HCT116 (cell line): ENCODE results near the gene VWA3B. TPM values are rescaled to one million over a fixed set of nuclear protein-coding genes. Genes with fewer than 3 reads are reported as not detected.

Experiments used
- ATAC-seq: fragments of 200-7000 bp; cut with Tn5 transposase; 2 replicates; pipeline ENCODE4 v1.9.1; 2020; ENCODE audit warnings: mild to moderate bottlenecking, moderate library complexity
- BruUV-seq: library from RNA; stranded (reverse); fragments of 400-500 nt; replicated peaks from 2 replicates; lab custom pipeline; 2021; lab: Mats Ljungman, UMichigan
- CTCF ChIA-PET: fragments of 300-600 bp; sonication (Branson Sonifier 250); formaldehyde crosslinking; loops from one replicate; lab custom pipeline; 2021; ENCODE audit warnings: antibody characterized with exemption; lab: Charles Lee
- POLR2A ChIA-PET: fragments of 300-600, 350-600 bp; sonication (Branson Sonifier 250); formaldehyde crosslinking; loops from one replicate; lab custom pipeline; 2021; ENCODE audit warnings: antibody characterized with exemption; lab: Charles Lee
- RAD21 ChIA-PET, 2 experiments: fragments of 300-600 bp; sonication (Branson Sonifier 250); formaldehyde crosslinking; loops; one replicate each; lab custom pipeline; 2023; ENCODE audit warnings: low total read pairs in 2 of 2; ENCODE audit not compliant: uncharacterized antibody in 2 of 2, unreplicated experiment in 2 of 2, low non-redundant PET in 1 of 2; lab: Charles Lee
- DNase-seq: peaks from one replicate; pipeline ENCODE4 v3.0.0-alpha.2; 2010; ENCODE audit warnings: low read depth, low spot score
- H2AFZ ChIP-seq: fragments of 200-600 bp; shearing (Covaris generic), sonication (generic); 2 replicates; pipeline ENCODE4 v1.6.1; 2017; ENCODE audit warnings: low read depth, mixed run types, mixed read lengths, antibody characterized with exemption, low read length; ENCODE audit not compliant: poor library complexity, severe bottlenecking
- H3K27ac ChIP-seq: 2 replicates; pipeline ENCODE4 v1.5.1; 2012; ENCODE audit warnings: low read depth, low read length
- H3K27me3 ChIP-seq: fragments of 200-600 bp; sonication (generic); 2 replicates; pipeline ENCODE4 v1.6.1; 2016; ENCODE audit warnings: mixed run types, low read length, mixed read lengths; ENCODE audit not compliant: insufficient read depth
- H3K36me3 ChIP-seq, 2 experiments: fragments of 200-500 bp in 1 of 2; fragments of 200-600 bp in 1 of 2; sonication (Bioruptor generic) in 1 of 2; sonication (generic) in 1 of 2; 2 replicates each; pipeline versions ENCODE4 v1.5.1 to v1.6.1; 2014 to 2016; ENCODE audit warnings: low read length in 2 of 2, inconsistent platforms in 1 of 2, mixed read lengths in 1 of 2, mixed run types in 1 of 2; ENCODE audit not compliant: insufficient read depth in 2 of 2, control insufficient read depth in 1 of 2
- H3K4me1 ChIP-seq, 2 experiments: fragments of 200-600 bp in 1 of 2; sonication (generic) in 1 of 2; 2 replicates each; pipeline versions ENCODE4 v1.5.1 to v1.6.1; 2012 to 2017; ENCODE audit warnings: low read length in 2 of 2, inconsistent platforms in 1 of 2, mild to moderate bottlenecking in 1 of 2, mixed read lengths in 1 of 2, mixed run types in 1 of 2, moderate library complexity in 1 of 2; ENCODE audit not compliant: insufficient read depth in 2 of 2, control insufficient read depth in 1 of 2
- H3K4me2 ChIP-seq: fragments of 200-600 bp; sonication (generic); 2 replicates; pipeline ENCODE4 v1.6.1; 2017; ENCODE audit warnings: mixed run types, low read length, mixed read lengths
- H3K4me3 ChIP-seq, 2 experiments: fragments of 200-600 bp in 1 of 2; sonication (generic) in 1 of 2; replicated peaks in 1 of 2; 2 replicates each; pipeline ENCODE4 v1.5.1; 2011 to 2016; ENCODE audit warnings: low read length in 2 of 2, control low read depth in 1 of 2, low read depth in 1 of 2, mild to moderate bottlenecking in 1 of 2, mixed read lengths in 1 of 2, mixed run types in 1 of 2
- H3K79me2 ChIP-seq: fragments of 200-600 bp; sonication (generic); 2 replicates; pipeline ENCODE4 v1.6.1; 2017; ENCODE audit warnings: mild to moderate bottlenecking, mixed run types, low read length, moderate library complexity, mixed read lengths; ENCODE audit not compliant: insufficient read depth
- H3K9ac ChIP-seq: fragments of 200-600 bp; sonication (generic); 2 replicates; pipeline ENCODE4 v1.6.1; 2016; ENCODE audit warnings: low read length, mixed read lengths
- H3K9me2 ChIP-seq: fragments of 200-600 bp; sonication (generic), shearing (Covaris generic); 2 replicates; pipeline ENCODE4 v1.6.1; 2017; ENCODE audit warnings: mixed run types, mild to moderate bottlenecking, moderate library complexity; ENCODE audit not compliant: insufficient read depth
- H3K9me3 ChIP-seq, 2 experiments: fragments of 200-500 bp in 1 of 2; fragments of 200-600 bp in 1 of 2; sonication (Bioruptor generic) in 1 of 2; sonication (generic) in 1 of 2; 2 replicates each; pipeline ENCODE4 v1.6.1; 2014 to 2017; ENCODE audit warnings: low read length in 2 of 2, mixed read lengths in 2 of 2, inconsistent platforms in 1 of 2, low read depth in 1 of 2, mild to moderate bottlenecking in 1 of 2, mixed run types in 1 of 2, moderate library complexity in 1 of 2; ENCODE audit not compliant: control insufficient read depth in 1 of 2, insufficient read depth in 1 of 2
- H4K20me1 ChIP-seq: fragments of 200-600 bp; sonication (generic), shearing (Covaris generic); 2 replicates; pipeline ENCODE4 v1.6.1; 2017; ENCODE audit warnings: mixed run types, mild to moderate bottlenecking, moderate library complexity; ENCODE audit not compliant: insufficient read depth
- CEBPB ChIP-seq: IDR thresholded peaks from 2 replicates; pipeline ENCODE4 v1.6.1; 2012; ENCODE audit warnings: low read depth
- ELF1 ChIP-seq: IDR thresholded peaks from 2 replicates; pipeline ENCODE4 v1.6.1; 2012; ENCODE audit warnings: low read depth, borderline replicate concordance
- EZH2 ChIP-seq: fragments of 200-600 bp; sonication (generic); IDR thresholded peaks from 2 replicates; pipeline ENCODE4 v1.6.1; 2017; ENCODE audit warnings: antibody characterized with exemption, mixed run types
- FOSL1 ChIP-seq: IDR thresholded peaks from 2 replicates; pipeline ENCODE4 v1.6.1; 2012; ENCODE audit warnings: low read depth
- JUND ChIP-seq: IDR thresholded peaks from 2 replicates; pipeline ENCODE4 v1.6.1; 2012
- RAD21 ChIP-seq: IDR thresholded peaks from 2 replicates; pipeline ENCODE4 v1.6.1; 2012; ENCODE audit warnings: low read depth, mild to moderate bottlenecking
- SIN3A ChIP-seq: IDR thresholded peaks from 2 replicates; pipeline ENCODE4 v1.6.1; 2012; ENCODE audit warnings: low read depth
- SP1 ChIP-seq: IDR thresholded peaks from 2 replicates; pipeline ENCODE4 v1.6.1; 2012; ENCODE audit warnings: low read depth
- TCF7L2 ChIP-seq: IDR thresholded peaks from 2 replicates; pipeline ENCODE4 v1.7.0; 2011; ENCODE audit warnings: borderline replicate concordance, inconsistent platforms; ENCODE audit not compliant: insufficient read depth, insufficient read length; ENCODE audit errors: extremely low read depth
- ZFX ChIP-seq: fragments of 450-650 bp; IDR thresholded peaks from 2 replicates; pipeline ENCODE4 v1.6.1; 2017
- intact Hi-C: fragments of 100-400 bp; cut with micrococcal nuclease; formaldehyde crosslinking; loops from 2 replicates; pipeline ENCODE4 v1.10.0; 2022
- total RNA-seq: library from RNA; stranded (reverse); gene quantifications from one replicate; pipeline ENCODE4 v1.2.1, GENCODE V29; 2021; ENCODE audit not compliant: unreplicated experiment
- TF ChIP-seq, protein P1 (sequence below): IDR thresholded peaks from 2 replicates; pipeline ENCODE4 v1.6.1; 2011; ENCODE audit warnings: mild to moderate bottlenecking, low read length, moderate library complexity; ENCODE audit not compliant: insufficient replicate concordance; ENCODE audit errors: extremely low read depth
- TF ChIP-seq, protein P2 (sequence below): IDR thresholded peaks from 2 replicates; pipeline ENCODE4 v1.6.1; 2012

VWA3B gene
- total RNA-seq, 1 experiment from 2014 or later, result 0.47 TPM

DNA sequence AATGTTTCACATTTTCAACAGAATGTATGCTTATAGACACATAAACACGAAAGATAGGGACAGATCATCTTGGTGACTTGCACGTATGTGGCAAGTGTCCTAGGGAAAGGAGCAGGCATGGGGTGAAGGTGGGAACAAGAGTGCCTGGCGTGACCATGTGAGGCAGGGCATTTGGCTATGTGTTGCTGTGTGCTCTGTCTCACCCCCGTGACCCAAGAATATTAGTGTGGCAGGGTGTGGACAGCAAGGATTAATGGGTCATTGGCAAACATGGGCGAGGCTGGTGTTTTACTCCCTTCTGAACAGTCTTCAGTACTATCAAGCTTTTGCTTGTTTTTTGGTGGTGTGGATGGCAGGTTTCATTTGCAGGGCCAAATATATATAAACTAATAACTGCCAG, 1.3 kb upstream of the VWA3B start (continued):
- TF ChIP-seq, protein P1, sequence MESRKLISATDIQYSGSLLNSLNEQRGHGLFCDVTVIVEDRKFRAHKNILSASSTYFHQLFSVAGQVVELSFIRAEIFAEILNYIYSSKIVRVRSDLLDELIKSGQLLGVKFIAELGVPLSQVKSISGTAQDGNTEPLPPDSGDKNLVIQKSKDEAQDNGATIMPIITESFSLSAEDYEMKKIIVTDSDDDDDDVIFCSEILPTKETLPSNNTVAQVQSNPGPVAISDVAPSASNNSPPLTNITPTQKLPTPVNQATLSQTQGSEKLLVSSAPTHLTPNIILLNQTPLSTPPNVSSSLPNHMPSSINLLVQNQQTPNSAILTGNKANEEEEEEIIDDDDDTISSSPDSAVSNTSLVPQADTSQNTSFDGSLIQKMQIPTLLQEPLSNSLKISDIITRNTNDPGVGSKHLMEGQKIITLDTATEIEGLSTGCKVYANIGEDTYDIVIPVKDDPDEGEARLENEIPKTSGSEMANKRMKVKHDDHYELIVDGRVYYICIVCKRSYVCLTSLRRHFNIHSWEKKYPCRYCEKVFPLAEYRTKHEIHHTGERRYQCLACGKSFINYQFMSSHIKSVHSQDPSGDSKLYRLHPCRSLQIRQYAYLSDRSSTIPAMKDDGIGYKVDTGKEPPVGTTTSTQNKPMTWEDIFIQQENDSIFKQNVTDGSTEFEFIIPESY, result no peak
- TF ChIP-seq, protein P2, sequence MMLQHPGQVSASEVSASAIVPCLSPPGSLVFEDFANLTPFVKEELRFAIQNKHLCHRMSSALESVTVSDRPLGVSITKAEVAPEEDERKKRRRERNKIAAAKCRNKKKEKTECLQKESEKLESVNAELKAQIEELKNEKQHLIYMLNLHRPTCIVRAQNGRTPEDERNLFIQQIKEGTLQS, result no peak
- TF ChIP-seq SIN3A (no peak), SP1 (no peak), ZFX (no peak)

DNA sequence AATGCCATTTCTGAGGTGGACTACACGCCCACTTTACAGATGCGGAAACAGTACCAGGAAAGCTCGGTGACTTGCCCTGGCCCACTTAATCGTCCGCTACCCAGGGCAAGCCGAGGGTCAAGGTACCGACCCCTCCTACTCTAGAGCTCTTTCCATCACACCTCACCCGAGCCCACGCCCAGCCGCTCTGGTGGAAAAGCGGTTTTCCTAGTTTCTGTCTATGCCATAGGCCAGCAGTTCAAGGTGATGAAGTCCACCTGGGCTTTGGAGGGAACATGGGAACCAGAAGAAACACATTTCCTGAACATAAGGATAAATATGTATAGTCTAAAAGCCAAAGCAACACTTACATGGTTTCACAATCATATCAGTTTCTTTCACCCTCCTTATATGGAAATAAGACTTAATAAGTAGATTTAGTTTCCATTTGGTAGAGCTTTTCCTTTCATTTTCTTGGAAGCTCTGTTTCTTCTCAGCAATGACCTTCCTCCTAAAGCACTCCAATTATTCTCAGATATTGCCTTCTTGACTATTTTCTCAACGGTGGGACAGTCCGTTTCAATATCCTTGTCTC, 567 bp downstream of the VWA3B start:
- H3K4me1 ChIP-seq, result peaks cover 6 to 23% of the 10 kb centered on the region in 2 experiments; a peak in 3 of 4 replicates
- H3K9ac ChIP-seq, result peak overlapping the region; percentile 46; the same call in 1 of the 2 replicates
- H2AFZ ChIP-seq, result peak overlapping the region; percentile 92
- POLR2A ChIA-PET, result no interaction called here
- no peak for TF ChIP-seq TCF7L2
- no peak for TF ChIP-seq FOSL1
- TF ChIP-seq, protein P1, result no peak
- no peak for TF ChIP-seq CEBPB
- TF ChIP-seq JUND, result no peak
- TF ChIP-seq RAD21, result no peak
- no peak for TF ChIP-seq EZH2
- no peak for TF ChIP-seq ELF1
- TF ChIP-seq SIN3A, result no peak
- H3K36me3 ChIP-seq, result no peaks in the 10 kb centered on the region
- H3K27me3 ChIP-seq, result no peaks in the 10 kb centered on the region
- H4K20me1 ChIP-seq, result no peaks in the 10 kb centered on the region
- H3K9me3 ChIP-seq, result no peaks in the 10 kb centered on the region
- H3K4me2 ChIP-seq, result peak overlapping the region; percentile 92
- CTCF ChIA-PET, result no interaction called here
- no peaks in the 10 kb centered on the region for H3K79me2 ChIP-seq
- RAD21 ChIA-PET, result no interaction called here
- DNase-seq (no peak), ATAC-seq (no peak)
- no peaks in the 10 kb centered on the region for H3K9me2 ChIP-seq
- intact Hi-C loops, result loop anchor here (5.0 kb wide), 1 partner anchor 280 kb away; no protein-coding TSS in a partner anchor
- H3K27ac ChIP-seq, result no peak overlapping the region
- peak overlapping the region; percentile 62 to 67 for H3K4me3 ChIP-seq
- no TSS peak for BruUV-seq
